Neutrophil (primary cell): ENCODE measurements around the gene NFE2L3.

ENCODE experiments used
- H3K27ac ChIP-seq: fragments of 200-600 bp; sonication (generic); 2 replicates; pipeline ENCODE4 v1.5.1; 2016; ENCODE audit warnings: mild to moderate bottlenecking, moderate library complexity
- H3K27me3 ChIP-seq: fragments of 200-600 bp; sonication (generic); 2 replicates; pipeline ENCODE4 v1.6.0; 2016; ENCODE audit warnings: mild to moderate bottlenecking
- H3K36me3 ChIP-seq: fragments of 200-600 bp; sonication (generic); 2 replicates; pipeline ENCODE4 v1.5.1; 2017
- H3K4me1 ChIP-seq, 2 experiments: fragments of 200-600 bp in 1 of 2; sonication (generic) in 1 of 2; 1 replicate in 1 of 2; 2 replicates in 1 of 2; pipeline versions ENCODE4 v1.5.1 to v1.6.1; 2013 to 2016; ENCODE audit warnings: low read depth in 1 of 2, low read length in 1 of 2, mild to moderate bottlenecking in 1 of 2, moderate library complexity in 1 of 2; ENCODE audit not compliant: control insufficient read depth in 1 of 2, insufficient read depth in 1 of 2
- H3K4me3 ChIP-seq, 2 experiments: fragments of 200-600 bp in 1 of 2; sonication (generic) in 1 of 2; 1 replicate in 1 of 2; 2 replicates in 1 of 2; pipeline ENCODE4 v1.5.1; 2013 to 2016; ENCODE audit warnings: low read depth in 1 of 2, low read length in 1 of 2, mild to moderate bottlenecking in 1 of 2, moderate library complexity in 1 of 2
- H3K9me3 ChIP-seq: fragments of 200-600 bp; sonication (generic); 2 replicates; pipeline ENCODE4 v1.5.1; 2016
- CTCF ChIP-seq: fragments of 200-600 bp; sonication (generic); IDR thresholded peaks from 2 replicates; pipeline ENCODE4 v1.5.1; 2016; ENCODE audit warnings: antibody characterized with exemption

The NFE2L3 gene

GRCh38 chr7:26233902-26234511 lies 82.0 kb downstream of the NFE2L3 start:
- Histone ChIP-seq H3K27me3 (no peaks in the 10 kb centered on the region), H3K4me1 (peaks cover 0 to 13% of the 10 kb centered on the region in 2 experiments), H3K9me3 (no peaks in the 10 kb centered on the region), H3K27ac (no peak overlapping the region), H3K36me3 (no peaks in the 10 kb centered on the region), H3K4me3 (no peak overlapping the region)
- no peak for TF ChIP-seq CTCF
